ENCODE data around the gene CMTM4. TPM values are rescaled to one million over a fixed set of nuclear protein-coding genes. Genes with fewer than 3 reads are reported as not detected.
A peak's percentile ranks its signal among the peaks of the same experiment; 100 is the strongest.

CMTM4 gene
- total and polyA plus RNA-seq, 2 experiments from 2014 or later: 14.1 to 77.0 TPM

DNA sequence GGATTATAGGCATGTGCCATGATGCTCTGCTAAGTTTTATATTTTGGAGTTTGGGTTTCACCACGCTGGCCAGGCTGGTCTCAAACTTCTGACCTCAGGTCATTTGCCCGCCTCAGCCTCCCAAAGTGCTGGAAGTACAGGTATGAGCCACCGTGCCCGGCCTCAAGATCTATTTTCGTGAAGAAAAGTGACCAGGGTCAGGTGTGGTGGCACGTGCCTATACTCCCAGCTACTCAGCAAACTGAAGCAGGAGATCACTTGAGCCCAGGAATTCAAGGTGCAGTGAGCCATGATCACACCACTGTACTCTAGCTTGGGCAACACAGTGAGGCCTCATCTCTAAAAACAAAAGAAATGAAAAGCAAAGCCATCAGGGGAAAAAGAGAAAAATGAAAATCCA, 18.7 kb downstream of the CMTM4 start (continued):
- TF ChIP-seq REST (IDR thresholded peaks at IDR 0.05; ENCODE audit: unreplicated experiment) (no peak), EZH2phosphoT487 (IDR thresholded peaks at IDR 0.05; ENCODE audit: unreplicated experiment) (no peak)
- TF ChIP-seq, protein P1, sequence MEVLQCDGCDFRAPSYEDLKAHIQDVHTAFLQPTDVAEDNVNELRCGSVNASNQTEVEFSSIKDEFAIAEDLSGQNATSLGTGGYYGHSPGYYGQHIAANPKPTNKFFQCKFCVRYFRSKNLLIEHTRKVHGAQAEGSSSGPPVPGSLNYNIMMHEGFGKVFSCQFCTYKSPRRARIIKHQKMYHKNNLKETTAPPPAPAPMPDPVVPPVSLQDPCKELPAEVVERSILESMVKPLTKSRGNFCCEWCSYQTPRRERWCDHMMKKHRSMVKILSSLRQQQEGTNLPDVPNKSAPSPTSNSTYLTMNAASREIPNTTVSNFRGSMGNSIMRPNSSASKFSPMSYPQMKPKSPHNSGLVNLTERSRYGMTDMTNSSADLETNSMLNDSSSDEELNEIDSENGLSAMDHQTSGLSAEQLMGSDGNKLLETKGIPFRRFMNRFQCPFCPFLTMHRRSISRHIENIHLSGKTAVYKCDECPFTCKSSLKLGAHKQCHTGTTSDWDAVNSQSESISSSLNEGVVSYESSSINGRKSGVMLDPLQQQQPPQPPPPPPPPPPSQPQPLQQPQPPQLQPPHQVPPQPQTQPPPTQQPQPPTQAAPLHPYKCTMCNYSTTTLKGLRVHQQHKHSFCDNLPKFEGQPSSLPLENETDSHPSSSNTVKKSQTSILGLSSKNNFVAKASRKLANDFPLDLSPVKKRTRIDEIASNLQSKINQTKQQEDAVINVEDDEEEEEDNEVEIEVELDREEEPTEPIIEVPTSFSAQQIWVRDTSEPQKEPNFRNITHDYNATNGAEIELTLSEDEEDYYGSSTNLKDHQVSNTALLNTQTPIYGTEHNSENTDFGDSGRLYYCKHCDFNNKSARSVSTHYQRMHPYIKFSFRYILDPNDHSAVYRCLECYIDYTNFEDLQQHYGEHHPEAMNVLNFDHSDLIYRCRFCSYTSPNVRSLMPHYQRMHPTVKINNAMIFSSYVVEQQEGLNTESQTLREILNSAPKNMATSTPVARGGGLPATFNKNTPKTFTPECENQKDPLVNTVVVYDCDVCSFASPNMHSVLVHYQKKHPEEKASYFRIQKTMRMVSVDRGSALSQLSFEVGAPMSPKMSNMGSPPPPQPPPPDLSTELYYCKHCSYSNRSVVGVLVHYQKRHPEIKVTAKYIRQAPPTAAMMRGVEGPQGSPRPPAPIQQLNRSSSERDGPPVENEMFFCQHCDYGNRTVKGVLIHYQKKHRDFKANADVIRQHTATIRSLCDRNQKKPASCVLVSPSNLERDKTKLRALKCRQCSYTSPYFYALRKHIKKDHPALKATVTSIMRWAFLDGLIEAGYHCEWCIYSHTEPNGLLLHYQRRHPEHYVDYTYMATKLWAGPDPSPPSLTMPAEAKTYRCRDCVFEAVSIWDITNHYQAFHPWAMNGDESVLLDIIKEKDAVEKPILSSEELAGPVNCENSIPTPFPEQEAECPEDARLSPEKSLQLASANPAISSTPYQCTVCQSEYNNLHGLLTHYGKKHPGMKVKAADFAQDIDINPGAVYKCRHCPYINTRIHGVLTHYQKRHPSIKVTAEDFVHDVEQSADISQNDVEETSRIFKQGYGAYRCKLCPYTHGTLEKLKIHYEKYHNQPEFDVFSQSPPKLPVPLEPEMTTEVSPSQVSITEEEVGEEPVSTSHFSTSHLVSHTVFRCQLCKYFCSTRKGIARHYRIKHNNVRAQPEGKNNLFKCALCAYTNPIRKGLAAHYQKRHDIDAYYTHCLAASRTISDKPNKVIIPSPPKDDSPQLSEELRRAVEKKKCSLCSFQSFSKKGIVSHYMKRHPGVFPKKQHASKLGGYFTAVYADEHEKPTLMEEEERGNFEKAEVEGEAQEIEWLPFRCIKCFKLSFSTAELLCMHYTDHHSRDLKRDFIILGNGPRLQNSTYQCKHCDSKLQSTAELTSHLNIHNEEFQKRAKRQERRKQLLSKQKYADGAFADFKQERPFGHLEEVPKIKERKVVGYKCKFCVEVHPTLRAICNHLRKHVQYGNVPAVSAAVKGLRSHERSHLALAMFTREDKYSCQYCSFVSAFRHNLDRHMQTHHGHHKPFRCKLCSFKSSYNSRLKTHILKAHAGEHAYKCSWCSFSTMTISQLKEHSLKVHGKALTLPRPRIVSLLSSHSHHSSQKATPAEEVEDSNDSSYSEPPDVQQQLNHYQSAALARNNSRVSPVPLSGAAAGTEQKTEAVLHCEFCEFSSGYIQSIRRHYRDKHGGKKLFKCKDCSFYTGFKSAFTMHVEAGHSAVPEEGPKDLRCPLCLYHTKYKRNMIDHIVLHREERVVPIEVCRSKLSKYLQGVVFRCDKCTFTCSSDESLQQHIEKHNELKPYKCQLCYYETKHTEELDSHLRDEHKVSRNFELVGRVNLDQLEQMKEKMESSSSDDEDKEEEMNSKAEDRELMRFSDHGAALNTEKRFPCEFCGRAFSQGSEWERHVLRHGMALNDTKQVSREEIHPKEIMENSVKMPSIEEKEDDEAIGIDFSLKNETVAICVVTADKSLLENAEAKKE (CRISPR knock-in tag; IDR thresholded peaks at IDR 0.05): no peak

DNA sequence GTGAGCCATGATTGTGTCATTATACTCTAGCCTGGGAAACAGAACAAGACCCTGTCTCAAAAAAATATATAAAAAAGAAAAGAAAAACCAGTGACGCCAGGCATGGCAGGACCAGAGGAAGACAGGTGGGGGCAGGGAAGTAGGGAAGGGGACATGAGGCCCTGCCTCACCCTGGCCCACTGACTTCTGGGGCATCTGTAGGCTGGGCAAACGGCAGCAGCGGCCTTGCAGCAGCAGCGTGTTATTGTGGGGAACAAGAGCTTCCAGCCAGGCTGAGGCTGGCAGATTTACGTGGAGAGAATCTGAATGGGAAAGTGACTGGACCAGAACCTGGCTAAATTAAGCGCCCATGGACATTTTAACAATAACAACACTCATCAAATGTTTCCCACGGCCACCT, 19.4 kb downstream of the CMTM4 start:
- Mint-ChIP-seq H3K4me1 (peaks cover 6% of the 10 kb centered on the region; the same call in 1 of the 3 replicates), H3K9me3 (no peaks in the 10 kb centered on the region), H3K36me3 (ENCODE audit: low read depth) (peaks cover 3% of the 10 kb centered on the region; the same call in 2 of the 3 replicates), H3K4me3 (no peak overlapping the region), H3K27ac (peak overlapping the region; percentile 83), H3K27me3 (ENCODE audit: insufficient read depth, low read depth, poor library complexity) (no peaks in the 10 kb centered on the region)
- TF ChIP-seq ZNF114 (CRISPR knock-in tag; IDR thresholded peaks at IDR 0.05) (no peak), CREB1 (CRISPR knock-in tag; IDR thresholded peaks at IDR 0.05; ENCODE audit: low read depth) (no peak), ZNF331 (CRISPR knock-in tag; IDR thresholded peaks at IDR 0.05; ENCODE audit: low read depth) (no peak), POLR2AphosphoS5 (IDR thresholded peaks at IDR 0.05; ENCODE audit: low read depth) (no peak)
- TF ChIP-seq, protein P2, sequence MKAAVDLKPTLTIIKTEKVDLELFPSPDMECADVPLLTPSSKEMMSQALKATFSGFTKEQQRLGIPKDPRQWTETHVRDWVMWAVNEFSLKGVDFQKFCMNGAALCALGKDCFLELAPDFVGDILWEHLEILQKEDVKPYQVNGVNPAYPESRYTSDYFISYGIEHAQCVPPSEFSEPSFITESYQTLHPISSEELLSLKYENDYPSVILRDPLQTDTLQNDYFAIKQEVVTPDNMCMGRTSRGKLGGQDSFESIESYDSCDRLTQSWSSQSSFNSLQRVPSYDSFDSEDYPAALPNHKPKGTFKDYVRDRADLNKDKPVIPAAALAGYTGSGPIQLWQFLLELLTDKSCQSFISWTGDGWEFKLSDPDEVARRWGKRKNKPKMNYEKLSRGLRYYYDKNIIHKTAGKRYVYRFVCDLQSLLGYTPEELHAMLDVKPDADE (IDR thresholded peaks at IDR 0.05): no peak
- 0 out of 2 replicates have a peak overlapping the region, but pooled peaks have one; percentile 50 for H3K27ac ChIP-seq (ENCODE audit: low read depth)
- no peaks in the 10 kb centered on the region; the same call in 1 of the 2 replicates for H3K4me1 ChIP-seq (ENCODE audit: insufficient read depth)
- H3K27me3 ChIP-seq (ENCODE audit: insufficient read depth): no peaks in the 10 kb centered on the region
- H4K20me1 ChIP-seq (replicated peaks; ENCODE audit: insufficient read depth): no peaks in the 10 kb centered on the region; the same call in 1 of the 2 replicates
- no peak for DNase-seq (ENCODE audit: low spot score)
- H3K36me3 ChIP-seq (ENCODE audit: insufficient read depth): no peaks in the 10 kb centered on the region
- H2AFZ ChIP-seq: no peak overlapping the region
- H3K4me3 ChIP-seq: no peak overlapping the region
- no peak overlapping the region for H3K4me2 ChIP-seq
- H3F3A ChIP-seq (replicated peaks; ENCODE audit: low read depth): no peaks in the 10 kb centered on the region
- H3K79me2 ChIP-seq (replicated peaks; ENCODE audit: insufficient read depth): peaks cover 49% of the 10 kb centered on the region
- 0 out of 3 replicates have a peak, but pooled peaks have one; percentile 32 for ATAC-seq
- no peaks in the 10 kb centered on the region for H3K9me2 ChIP-seq (ENCODE audit: insufficient read depth)

All from GM23338 (cell line).